Hippocampal formation (tissue), 2 donors: ENCODE results near the gene RNASEH2C.
"Not testable (repeated sequence)": the region's sequence is repeated elsewhere in the genome, so short reads cannot be mapped to it uniquely, and the experiment has no call there.

ENCODE experiments used
- DNase-seq, 2 donors: peaks; one replicate each; lab custom pipeline; 2025; lab: John Stamatoyannopoulos, UW

RNASEH2C gene

DNA sequence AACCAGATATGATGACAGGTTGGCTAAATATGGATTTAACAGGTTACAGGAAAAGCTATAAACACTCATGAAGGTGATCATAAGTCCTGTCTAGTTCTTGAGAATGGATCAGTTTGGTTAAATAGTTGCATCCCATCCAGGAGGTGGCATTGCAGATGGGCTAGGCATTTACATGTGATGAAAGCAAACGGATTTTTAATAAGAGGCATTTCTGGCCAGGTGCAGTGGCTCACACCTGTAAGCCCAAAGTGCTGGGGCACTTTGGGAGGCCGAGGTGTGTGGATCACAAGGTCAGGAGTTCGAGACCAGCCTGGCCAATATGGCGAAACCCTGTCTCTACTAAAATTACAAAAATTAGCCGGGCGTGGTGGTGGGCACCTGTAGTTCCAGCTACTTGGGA is 37.1 kb downstream of the RNASEH2C start:
- not testable (repeated sequence) for DNase-seq

- no peak for DNase-seq
Measured at GRCh38 chr11:65680192-65680743, 40.3 kb downstream of the RNASEH2C start.

- DNase-seq: no peak
Measured at GRCh38 chr11:65672982-65673381, 47.6 kb downstream of the RNASEH2C start.

DNA sequence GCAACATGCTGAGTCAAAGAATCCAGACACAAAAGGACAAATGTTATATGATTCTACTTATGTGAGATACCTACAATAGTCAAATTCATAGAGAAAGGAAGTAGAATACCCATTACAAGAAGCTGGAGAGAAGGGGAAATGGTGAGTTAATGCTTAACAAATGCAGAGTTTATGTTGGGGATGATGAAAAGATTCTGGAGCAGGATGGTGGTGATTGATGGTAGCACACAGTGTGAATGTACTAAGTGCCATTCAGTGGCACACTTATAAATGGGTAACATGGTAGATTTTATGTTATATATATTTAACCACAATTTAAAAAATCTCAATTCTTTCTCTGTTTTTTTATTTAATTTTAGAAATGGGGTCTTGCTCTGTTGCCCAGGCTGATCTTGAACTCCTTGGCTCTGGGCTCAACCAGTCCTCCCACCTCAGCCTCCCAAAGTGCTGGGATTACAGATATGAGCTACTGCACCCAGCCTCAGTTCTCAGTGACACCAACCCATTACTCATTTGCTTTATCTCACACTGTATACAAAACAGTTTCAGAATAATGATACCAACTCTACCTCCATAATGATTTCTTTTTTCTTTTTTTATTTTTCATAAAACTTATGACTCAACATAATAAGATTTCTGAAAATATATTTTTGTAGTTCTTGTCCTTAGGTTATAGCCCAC is 48.3 kb downstream of the RNASEH2C start:
- no peak for DNase-seq
